Measurements from ENCODE around the gene CDH20.

- TF ChIP-seq MTA3 (CRISPR knock-in tag; IDR thresholded peaks at IDR 0.05): no peak
- TF ChIP-seq BRD4 (CRISPR knock-in tag; IDR thresholded peaks at IDR 0.05): no peak
- no peak for TF ChIP-seq ZNF335 (CRISPR knock-in tag; IDR thresholded peaks at IDR 0.05)
- TF ChIP-seq ZSCAN29 (CRISPR knock-in tag; conservative IDR thresholded peaks at IDR 0.05): no peak
- no peak for TF ChIP-seq CTCF (CRISPR knock-in tag; IDR thresholded peaks at IDR 0.05)
- no peak for TF ChIP-seq ZNF670 (CRISPR knock-in tag; IDR thresholded peaks at IDR 0.05; ENCODE audit: borderline replicate concordance)
- no peak for TF ChIP-seq CEBPB (IDR thresholded peaks at IDR 0.05; ENCODE audit: borderline replicate concordance, low read depth, low read length)
- no peak for TF ChIP-seq MAZ (IDR thresholded peaks at IDR 0.05; ENCODE audit: borderline replicate concordance, low read depth, low read length)
- TF ChIP-seq MAZ (CRISPR knock-in tag; IDR thresholded peaks at IDR 0.05; ENCODE audit: low read depth): no peak
- TF ChIP-seq, protein P1, sequence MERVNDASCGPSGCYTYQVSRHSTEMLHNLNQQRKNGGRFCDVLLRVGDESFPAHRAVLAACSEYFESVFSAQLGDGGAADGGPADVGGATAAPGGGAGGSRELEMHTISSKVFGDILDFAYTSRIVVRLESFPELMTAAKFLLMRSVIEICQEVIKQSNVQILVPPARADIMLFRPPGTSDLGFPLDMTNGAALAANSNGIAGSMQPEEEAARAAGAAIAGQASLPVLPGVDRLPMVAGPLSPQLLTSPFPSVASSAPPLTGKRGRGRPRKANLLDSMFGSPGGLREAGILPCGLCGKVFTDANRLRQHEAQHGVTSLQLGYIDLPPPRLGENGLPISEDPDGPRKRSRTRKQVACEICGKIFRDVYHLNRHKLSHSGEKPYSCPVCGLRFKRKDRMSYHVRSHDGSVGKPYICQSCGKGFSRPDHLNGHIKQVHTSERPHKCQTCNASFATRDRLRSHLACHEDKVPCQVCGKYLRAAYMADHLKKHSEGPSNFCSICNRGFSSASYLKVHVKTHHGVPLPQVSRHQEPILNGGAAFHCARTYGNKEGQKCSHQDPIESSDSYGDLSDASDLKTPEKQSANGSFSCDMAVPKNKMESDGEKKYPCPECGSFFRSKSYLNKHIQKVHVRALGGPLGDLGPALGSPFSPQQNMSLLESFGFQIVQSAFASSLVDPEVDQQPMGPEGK (CRISPR knock-in tag; IDR thresholded peaks at IDR 0.05): no peak
- no peak for TF ChIP-seq ZNF792 (CRISPR knock-in tag; IDR thresholded peaks at IDR 0.05)
- TF ChIP-seq BRCA1 (CRISPR knock-in tag; IDR thresholded peaks at IDR 0.05): no peak
- no peak for TF ChIP-seq ZNF281 (CRISPR knock-in tag; IDR thresholded peaks at IDR 0.05; ENCODE audit: borderline replicate concordance)
- TF ChIP-seq MXI1 (IDR thresholded peaks at IDR 0.05; ENCODE audit: borderline replicate concordance, low read depth, low read length): no peak
Observed at GRCh38 chr18:61295153-61295552, 38.1 kb upstream of the CDH20 start.
